Activated T-cell treated with anti-CD3 and anti-CD28 coated beads, Interleukin-2, amount 50 U/mL, for 48 hours (primary cell): ENCODE data around the gene FKBP5.
"Not testable (repeated sequence)": the region's sequence is repeated elsewhere in the genome, so short reads cannot be mapped to it uniquely, and the experiment has no call there.

ENCODE experiments used
- DNase-seq, 2 experiments: peaks; one replicate each; pipeline ENCODE4 v3.0.0-alpha.2; 2020

Gene FKBP5

DNA sequence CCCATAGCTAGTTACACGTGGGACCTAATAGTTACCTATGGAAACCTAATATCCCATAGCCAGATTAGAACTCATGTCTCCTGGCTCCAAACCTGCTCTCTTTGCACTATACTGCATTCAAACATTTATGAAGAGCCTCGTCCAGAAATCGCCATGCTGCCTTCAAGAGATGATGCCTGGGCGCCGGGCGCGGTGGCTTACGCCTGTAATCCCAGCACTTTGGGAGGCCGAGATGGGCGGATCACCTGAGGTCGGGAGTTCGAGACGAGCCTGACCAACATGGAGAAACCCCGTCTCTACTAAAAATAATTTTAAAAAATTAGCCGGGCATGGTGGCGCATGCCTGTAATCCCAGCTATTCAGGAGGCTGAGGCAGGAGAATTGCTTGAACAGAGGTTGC lies 1.3 kb upstream of the FKBP5 start:
- DNase-seq: not testable (repeated sequence)

DNA sequence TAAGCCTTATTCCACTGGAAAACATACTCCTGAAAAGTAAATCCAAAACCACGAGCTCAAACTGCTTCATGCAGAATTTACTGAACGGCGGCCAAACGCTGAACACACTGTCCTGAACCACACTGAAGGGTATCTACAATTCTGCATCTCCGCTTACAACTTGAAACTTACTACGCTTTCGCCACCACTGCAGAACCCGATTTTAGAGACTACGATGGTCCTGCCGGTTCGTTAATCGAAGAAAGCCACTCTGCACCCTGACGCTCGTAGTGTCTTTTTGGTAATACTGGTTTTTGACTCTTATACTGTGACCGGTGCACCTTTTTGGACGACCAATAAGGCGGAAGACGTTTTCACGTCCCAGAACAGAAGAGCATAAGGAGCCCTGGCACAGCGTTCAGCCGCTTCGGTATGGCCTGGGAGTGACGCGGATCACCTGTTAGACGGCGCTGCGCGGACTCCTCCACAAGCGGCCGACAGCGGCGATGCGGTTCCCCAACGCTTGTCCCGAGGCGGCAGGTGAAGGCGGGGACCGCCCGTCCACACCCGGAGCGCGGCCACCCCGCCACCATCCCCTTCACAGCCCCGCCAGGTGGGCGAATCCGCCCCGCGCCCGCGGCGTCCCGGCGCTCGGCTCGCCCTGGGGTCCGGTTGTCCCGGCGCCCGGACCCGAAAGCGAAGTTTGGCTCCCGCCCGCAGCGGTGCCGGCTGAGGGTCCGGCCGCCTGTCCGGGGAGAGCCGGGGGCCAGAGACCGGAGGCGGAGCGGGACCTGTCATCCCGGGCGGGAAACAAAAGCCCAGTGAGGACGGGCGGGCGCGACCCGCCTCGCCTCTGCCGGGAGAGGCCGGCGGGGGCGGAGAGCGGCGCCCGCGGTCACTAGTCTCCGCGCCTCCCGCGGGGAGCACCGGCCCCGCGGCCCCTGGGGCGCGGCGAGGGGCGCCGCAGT lies 784 bp downstream of the FKBP5 start:
- DNase-seq: peak; percentile 70 to 79

DNA sequence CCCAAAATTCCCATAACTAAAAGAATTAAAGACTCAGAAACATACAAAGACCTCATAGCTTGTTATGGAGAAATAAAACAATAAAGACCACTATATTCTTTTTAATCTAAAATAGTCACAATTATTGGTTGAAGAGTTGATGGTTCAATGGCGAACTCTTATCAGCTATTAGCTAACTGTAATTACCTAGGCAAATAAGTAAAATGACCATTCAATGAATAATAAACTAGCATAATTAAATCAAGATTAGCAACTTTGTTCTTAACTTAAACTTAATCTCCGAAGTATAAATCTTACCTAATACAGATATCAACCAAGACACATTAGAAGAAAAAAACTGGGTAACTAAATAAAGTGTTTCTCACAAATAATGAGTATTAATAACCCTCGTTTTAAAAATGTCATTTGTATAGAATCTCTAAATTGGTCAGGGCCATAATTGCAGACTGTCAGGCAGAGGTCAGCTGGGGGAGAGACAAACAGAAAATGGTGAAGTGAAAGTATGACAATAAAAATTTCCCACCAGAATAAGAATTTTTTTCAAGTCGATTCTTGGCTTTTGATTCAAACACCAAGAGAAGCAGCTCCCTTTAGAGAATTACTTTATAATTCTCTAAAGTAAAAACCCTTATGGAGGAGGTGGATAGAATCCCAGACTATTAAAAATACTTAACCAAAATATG lies 1.7 kb downstream of the FKBP5 start:
- no peak for DNase-seq

DNA sequence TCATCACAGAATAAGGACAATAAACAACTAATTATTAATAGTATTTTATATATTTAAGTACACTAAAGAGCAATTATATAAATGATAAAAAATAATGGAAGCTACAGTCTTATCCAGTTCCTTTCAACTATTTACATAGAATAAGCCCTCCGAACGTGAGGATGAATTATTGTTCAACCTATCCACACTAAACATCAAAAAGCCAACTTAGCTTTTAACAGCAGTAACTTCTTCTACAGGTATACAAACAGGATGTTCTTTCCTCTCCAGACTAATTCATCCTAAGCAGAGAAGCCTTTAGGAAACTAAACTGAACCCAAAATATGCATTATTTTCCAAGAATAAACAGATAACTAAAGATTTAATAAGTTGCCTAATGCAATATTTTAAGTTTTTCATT lies 2.3 kb downstream of the FKBP5 start:
- no peak for DNase-seq

DNA sequence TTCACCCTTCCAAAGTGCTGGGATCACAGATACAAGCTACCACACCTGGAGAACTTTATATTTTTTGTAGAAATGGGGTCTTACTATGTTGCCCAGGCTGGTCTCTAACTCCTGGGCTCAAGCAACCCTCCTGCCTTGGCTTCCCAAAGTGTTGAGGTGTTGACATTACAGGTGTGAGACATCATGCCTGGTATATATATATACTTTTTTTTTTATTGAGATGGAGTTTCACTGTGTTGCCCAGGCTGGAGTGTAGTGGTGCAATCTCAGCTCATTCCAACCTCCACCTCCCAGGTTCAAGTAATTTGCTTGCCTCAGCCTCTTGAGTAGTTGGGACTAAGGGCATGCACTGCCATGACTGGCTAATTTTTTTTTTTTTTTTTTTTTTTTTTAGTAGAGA lies 5.4 kb downstream of the FKBP5 start:
- no peak for DNase-seq

DNA sequence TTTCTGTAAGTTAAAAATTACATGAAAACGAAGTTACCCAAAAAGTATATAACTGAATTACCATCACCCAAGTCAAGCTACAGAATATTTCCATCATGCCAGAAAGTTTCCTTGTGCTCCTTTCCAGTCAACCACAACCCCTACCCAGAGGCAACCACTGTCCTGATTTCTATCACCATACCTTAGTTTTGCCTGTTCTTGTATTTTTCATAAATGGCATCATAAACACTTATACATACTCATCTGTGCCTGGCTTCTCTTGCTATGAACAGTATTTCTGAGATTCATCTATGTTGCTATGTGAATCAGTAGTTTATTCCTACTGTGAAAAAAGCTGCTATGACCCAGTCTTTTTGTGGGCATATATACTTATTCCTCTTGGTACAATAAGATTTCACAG lies 7.4 kb downstream of the FKBP5 start:
- DNase-seq: no peak

DNA sequence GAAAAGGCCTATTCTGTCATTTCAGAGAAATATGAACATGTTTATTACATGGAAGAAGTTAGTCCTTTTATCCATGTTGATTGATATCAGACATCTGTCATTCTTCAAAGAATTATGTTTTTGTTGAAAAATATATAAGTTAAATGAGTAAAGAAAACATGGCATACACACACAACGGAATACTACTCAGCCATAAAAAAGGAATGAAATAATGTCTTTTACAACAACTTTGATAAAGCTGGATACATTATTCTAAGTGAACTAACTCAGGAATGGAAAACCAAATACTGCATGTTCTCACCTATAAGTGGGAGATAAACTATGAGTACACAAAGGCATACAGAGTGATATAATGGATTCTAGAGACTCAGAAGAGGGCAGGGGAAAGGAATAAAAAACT lies 9.3 kb downstream of the FKBP5 start:
- DNase-seq: no peak

DNA sequence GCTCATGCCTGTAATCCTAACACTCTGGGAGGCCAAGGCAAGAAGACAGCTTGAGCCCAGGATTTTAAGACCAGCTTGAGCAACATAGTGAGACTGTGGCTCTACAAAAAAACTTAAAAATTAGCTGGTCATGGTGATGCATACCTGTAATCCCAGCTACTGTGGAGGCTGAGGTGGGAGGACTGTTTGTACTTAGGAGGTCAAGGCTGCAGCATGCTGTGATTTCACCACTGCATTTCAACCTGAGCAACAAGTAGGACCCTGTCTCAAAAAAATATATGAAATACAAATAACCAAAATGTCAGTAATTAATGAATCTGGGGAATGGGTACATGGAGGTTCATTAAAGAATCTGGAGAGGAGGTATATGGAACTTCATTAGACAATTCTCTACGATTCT lies 9.9 kb downstream of the FKBP5 start:
- no peak for DNase-seq

DNA sequence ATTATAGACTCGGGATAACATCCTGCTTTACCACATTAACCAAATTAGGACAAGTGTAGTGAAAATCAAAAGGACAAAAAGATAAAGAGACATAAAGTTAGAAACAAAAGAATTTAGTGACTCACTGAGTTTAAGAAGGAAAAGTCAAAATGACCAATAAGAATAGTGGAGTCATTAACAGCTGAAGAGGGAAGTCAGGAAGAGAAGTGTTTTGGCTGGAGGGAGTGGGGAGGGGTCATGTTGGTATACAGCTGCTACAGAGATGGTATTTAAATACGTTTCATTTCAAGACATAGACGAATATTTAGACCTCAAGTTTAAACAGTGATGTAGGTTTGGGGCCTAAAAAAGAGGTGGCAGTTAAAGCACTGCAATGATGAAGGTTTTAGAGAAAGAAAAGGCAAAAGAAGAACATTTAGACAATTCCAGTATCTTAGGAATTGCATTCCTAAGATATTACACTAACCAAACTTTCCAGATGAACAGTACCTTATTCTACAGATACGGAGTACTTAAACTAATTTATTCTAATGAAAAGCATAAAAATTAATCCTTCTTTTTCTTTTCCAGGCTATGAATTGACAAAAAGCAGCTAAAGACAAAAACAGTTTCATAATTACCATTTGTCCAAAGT lies 10.6 kb downstream of the FKBP5 start:
- no peak for DNase-seq

DNA sequence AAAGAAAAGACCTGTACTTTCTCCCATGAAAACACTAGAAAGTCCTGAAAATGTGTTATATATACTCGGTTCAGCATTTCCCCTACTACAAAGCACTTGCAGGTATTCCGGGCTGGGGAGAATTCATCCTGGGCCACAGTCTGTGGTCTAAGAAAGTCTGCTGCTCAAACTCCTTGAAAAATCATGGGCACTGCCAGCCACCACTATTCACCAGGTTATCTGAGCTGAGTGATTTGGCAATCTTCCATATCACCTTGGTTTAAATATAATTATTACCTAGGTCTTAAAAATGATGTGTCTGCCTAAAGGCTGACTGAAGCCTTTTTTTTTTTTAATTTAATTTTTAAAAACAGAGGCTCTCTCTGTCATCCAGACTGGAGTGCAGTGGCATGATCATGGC lies 11.3 kb downstream of the FKBP5 start:
- DNase-seq: no peak

DNA sequence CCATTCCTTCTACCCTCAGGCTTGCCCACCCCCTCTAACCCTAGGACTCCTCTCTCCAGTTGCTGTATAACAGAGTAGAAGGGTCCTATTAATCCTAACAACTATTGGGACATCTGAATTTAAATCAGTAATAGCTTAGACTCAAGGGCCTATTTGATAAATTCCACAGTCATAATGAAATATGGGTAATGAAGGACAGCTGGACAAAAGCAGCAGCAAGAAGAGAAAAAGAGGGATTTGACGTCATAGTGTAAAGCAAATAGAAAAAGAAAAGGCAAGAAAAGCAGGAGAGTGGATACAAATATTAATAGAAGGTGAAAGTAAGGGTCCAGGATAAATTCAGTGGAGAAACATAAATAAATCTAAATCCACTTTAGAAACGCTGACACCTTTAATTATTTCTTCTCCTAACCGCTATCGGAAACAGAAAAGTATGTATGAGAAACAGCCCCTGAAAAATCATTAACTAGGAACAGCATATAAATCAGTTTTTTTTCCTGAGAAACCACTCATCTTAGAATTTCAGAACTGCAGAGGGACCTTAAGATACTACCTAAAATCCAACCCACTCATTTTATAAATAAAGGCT lies 12.8 kb downstream of the FKBP5 start:
- no peak for DNase-seq

DNA sequence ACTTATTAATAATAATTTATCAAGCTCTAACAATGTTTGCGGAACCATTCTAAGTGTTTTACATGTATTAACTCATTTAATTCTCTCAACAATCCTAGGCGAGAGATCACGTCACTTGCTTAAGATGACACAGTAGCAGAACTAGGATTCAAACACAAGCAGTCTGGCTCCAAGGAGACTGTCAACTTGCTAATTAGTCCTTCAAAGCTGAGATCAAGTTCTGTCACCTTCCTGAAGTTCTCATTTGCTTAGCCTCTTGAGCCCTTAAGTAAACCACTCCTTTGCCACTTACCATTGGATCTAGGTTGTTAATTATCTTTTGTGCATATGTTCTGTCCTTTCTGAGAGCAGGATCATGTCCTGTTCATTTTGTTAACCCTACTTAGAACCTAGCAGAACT lies 14.1 kb downstream of the FKBP5 start:
- DNase-seq: no peak

DNA sequence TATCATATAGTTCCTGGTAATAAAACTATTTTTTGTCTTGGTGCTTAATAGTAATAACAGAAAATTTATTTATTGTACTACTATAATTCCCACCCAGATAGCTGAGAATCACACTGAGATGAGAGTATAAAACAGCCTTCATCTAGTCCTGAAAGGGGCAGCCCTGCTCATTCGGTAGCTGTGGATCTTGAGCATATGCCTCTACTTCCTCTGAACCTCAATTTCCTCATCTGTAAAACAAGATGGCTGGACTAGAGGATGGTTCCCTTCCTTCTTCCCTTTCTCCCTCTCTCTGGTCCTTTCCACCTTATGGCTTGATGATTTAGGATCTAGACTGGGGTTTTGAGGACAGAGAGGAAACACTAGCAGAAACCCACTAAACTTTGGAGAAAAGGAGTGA lies 15.0 kb downstream of the FKBP5 start:
- DNase-seq: no peak

DNA sequence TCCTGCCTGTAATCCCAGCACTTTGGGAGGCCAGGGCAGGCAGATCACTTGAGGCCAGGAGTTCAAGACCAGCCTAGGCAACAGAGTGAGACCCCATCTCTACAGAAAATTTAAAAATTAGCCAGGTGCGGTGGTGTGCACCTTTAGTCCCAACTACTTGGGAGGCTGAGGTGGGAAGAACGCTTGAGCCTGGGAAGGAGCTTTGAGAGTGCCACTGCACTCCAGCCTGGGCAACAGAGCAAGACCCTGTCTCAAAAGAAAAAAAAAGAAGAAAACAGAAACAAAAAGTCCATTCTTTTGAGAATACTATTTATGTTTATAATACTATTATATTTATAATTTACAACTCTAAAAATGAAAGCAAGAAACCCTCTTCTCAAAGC lies 15.4 kb downstream of the FKBP5 start:
- DNase-seq: not testable (repeated sequence)

DNA sequence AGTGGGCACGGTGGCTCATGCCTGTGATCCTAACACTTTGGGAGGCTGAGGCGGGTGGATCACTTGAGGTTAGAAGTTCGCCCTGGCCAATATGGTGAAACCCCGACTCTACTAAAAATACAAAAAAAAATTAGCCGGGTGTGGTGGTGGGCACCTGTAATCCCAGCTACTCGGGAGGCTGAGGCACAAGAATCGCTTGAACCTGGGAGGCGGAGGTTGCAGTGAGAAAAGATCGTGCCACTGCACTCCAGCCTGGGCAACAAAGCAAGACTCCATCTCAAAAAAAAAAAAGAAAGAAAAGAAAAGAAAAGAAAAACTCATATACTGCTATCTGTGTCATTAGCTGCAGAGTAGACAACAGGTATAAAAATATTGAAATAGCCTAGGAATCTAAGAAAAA lies 18.3 kb downstream of the FKBP5 start:
- not testable (repeated sequence) for DNase-seq

DNA sequence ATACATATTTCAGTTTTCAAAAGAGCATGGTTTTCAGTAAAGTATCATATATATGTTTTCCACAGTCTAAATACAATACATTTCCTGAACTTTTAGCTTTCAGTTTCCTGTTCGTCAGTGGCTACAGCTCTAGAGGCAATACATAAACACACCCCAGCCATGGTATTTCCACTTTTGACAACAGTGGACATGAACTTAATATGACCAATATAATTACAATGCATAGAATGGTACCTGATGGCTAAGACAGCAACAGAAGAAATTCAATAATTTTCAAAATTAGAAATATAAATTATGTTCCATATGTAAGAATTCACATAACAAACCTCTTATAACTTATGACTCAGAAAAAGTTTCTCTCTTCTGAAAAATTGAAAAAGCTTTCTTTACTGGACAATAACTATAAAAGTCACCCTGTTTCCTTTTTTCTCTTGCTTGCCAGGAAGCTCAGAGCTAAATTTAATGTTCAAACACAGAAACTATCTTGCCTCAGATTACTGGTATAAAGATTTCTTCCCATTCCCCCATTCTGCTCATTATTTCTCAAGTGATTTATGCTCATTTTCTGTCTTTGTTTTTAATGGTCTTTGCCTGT lies 19.2 kb downstream of the FKBP5 start:
- no peak for DNase-seq

DNA sequence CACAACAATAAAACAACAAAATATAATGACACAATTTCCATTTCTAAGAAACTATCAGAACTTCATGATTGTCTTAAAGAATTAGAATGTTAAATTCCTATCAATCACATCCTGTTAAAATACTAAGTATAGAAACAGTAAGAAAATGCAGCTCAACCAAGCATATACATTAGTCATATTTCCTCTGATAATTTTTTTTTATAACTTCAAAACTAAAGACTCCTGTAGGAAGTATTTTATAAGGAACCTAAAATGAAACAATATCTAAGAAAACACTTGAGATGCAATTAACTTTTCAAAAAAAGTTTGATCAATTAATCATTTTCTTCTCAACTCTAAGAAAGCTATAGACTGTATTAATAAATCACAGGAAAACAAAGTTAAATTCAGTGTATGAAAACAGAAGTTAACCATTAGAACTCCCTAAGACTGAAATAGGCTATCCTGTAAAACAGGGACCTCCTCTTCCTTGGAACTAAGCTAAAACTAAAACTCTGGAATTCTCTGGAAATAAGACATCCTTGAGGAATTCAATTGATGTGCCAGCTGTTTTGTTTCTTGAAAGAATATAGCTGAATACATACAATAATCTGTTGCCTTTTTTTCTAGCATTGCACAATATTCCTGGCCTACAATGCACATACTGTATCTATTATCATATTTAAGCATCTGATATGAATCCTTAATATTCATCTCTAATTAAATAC lies 19.8 kb downstream of the FKBP5 start:
- no peak for DNase-seq

DNA sequence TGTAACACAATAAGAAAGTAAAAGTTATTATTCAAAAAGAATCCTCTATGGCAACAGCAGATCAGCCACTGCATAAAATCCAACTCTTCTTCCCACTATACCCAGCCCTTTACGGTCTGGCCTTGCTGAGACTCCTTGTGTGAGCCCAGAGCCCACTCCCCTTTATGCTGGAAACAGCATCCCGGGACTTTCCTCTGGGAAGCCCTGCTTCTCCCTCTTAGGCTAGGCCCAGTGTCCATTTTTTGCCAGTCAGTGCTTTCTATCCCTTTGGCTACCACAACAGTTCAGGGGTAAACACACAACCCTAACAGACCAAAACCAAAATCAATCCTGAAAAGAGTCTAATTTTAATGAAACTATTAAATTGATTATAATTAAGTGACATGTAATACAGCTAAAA lies 20.6 kb downstream of the FKBP5 start:
- DNase-seq: no peak

DNA sequence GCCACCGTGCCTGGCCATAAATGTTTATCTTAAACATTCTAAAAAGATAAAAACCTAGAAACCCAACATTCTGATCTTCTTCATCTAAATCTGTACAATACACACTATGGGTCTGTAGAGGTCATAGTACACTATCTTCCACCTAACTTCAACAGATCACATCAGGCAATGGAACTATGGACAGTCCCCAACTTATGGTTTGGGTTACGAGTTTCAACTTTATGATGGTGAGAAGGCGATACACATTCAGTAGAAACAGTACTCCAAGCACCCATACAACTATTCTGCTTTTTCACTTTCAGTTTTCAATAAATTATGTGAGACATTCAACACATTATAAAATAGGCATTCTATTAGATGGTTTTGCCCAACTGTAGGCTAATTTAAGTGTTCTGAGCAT lies 23.1 kb downstream of the FKBP5 start:
- no peak for DNase-seq

DNA sequence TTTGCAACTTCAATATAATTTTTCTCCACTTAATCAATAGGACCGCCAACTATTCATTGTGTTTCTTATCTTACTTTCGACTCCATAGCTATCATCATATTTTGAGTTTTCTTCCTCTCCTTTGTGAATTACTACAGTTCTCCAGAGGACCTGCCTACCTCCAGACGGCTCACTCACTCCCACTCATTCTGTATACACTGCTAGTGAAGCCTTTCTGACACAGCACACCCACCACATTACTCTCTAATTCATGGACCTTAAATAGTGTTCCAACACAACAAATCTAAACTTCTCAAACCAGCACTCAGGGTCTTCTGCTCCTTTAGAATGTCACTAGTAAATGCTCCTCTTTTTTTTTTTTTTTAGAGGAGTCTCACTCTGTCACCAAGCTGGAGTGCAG lies 23.8 kb downstream of the FKBP5 start:
- no peak for DNase-seq

DNA sequence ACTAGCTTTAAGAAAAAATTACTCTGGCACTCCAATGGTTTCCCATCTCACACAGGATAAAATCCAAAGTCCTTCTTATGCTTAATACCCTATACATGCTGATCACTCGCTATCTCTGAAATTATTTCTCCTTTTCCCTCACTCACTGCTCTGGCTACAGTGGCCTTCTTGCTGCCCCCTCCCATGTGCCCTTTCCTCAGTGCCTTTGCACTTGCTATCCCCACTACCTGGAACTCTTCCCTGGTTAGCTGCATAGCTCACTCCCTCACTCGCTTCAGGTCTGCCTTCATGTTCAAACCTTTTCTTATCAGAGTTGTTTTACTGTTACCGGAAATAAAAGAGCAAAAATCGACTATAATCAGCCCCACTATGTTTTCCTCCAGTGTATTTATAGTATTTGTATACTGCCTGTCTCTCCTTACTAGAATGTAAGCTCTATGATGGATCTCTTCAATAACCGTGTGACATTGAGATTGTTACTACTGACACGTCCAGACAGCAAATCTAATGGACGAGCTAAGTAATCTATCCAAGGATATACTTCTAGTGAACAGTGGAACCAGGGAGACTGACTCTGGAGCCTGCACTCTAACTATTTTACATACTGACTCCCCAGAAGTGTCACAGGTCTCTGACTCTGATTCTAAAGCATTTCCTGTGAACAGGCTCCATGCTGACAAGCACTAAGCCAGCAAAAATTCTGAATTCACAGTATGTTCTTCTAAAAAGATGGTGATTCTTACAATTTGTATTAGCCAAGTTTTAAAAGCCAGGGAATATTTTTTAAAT lies 25.1 kb downstream of the FKBP5 start:
- DNase-seq: no peak

DNA sequence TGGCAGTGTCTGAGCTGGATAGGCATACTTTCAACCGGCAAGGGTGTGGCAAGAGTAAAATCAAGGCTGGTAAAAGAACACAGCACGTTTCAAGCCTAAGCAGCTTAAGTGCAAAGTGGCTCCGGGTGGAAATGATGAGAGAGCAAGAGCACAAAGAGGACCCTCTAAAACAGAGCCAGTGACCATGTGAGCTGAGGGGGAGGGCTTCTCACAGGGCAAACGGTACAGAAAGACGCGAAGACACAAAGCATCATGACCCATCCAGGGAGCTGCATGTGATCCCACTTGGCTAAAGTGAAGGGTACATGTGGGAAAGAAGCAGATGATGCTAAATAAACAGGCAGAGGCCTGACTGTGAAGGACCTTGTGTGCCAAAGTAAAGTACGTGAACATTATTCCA lies 25.7 kb downstream of the FKBP5 start:
- no peak for DNase-seq
